ENCODE results near the gene TYRO3. TPM values are rescaled to one million over a fixed set of nuclear protein-coding genes. Genes with fewer than 3 reads are reported as not detected.

Gene TYRO3
- total and polyA plus RNA-seq, 2 of the 13 experiments (the other 11 are each of a cell fraction or from before 2014, with no cell fraction given) = 24.0 to 43.6 TPM

GRCh38 chr15:41585127-41586047 is 26.4 kb downstream of the TYRO3 start (continued):
- TF ChIP-seq SOX5 (CRISPR knock-in tag; IDR thresholded peaks at IDR 0.05; ENCODE audit: borderline replicate concordance) (no peak), ZNF343 (CRISPR knock-in tag; IDR thresholded peaks at IDR 0.05) (no peak), MLXIP (CRISPR knock-in tag; IDR thresholded peaks at IDR 0.05; ENCODE audit: borderline replicate concordance) (no peak), SIX4 (CRISPR knock-in tag; IDR thresholded peaks at IDR 0.05) (no peak), ZFP91 (CRISPR knock-in tag; IDR thresholded peaks at IDR 0.05; ENCODE audit: borderline replicate concordance) (no peak), ZBTB40 (IDR thresholded peaks at IDR 0.05) (no peak), ZBTB40 (CRISPR knock-in tag; IDR thresholded peaks at IDR 0.05) (no peak), THAP7 (CRISPR knock-in tag; IDR thresholded peaks at IDR 0.05) (no peak), TFE3 (CRISPR knock-in tag; IDR thresholded peaks at IDR 0.05) (no peak), TRIM22 (IDR thresholded peaks at IDR 0.05) (no peak)

Measured in HepG2 (cell line).